Fibroblast of pulmonary artery (primary cell): ENCODE data around the gene TYRP1.

Source experiments
- DNase-seq: peaks from one replicate; pipeline ENCODE4 v3.0.0-alpha.2; 2010; ENCODE audit warnings: low read depth
- H3K4me3 ChIP-seq: replicated peaks from 2 replicates; pipeline ENCODE4 v1.5.1; 2011; ENCODE audit warnings: low read depth, mild to moderate bottlenecking, control low read depth, low read length, moderate library complexity
- TF ChIP-seq, protein P1 (sequence below): IDR thresholded peaks from 2 replicates; pipeline ENCODE4 v1.5.1; 2011; ENCODE audit warnings: mild to moderate bottlenecking, control low read depth, low read length, inconsistent platforms; ENCODE audit errors: missing control alignments

TYRP1 gene

DNA sequence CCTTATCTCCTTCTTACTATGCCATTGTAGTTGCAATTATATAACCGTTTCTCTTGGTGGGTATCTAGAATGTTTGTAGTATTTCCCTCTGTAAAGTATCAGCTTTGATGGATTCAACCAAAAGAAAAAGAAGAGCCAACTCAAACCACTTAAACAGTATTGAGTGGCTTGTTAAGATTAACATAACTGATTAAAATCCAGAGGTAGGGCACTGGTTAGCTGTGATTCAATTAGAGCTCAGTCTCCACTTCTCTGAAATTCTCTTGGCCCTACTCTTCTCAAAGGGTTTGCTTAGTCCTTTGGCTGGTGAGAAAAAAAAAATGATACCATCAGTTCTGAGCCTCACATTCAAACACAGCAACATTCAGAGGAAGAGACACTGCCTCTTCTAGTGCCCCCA lies 37.0 kb downstream of the TYRP1 start:
- no peak for DNase-seq
- no peak overlapping the region for H3K4me3 ChIP-seq
- TF ChIP-seq, protein P1, sequence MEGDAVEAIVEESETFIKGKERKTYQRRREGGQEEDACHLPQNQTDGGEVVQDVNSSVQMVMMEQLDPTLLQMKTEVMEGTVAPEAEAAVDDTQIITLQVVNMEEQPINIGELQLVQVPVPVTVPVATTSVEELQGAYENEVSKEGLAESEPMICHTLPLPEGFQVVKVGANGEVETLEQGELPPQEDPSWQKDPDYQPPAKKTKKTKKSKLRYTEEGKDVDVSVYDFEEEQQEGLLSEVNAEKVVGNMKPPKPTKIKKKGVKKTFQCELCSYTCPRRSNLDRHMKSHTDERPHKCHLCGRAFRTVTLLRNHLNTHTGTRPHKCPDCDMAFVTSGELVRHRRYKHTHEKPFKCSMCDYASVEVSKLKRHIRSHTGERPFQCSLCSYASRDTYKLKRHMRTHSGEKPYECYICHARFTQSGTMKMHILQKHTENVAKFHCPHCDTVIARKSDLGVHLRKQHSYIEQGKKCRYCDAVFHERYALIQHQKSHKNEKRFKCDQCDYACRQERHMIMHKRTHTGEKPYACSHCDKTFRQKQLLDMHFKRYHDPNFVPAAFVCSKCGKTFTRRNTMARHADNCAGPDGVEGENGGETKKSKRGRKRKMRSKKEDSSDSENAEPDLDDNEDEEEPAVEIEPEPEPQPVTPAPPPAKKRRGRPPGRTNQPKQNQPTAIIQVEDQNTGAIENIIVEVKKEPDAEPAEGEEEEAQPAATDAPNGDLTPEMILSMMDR: no peak

DNA sequence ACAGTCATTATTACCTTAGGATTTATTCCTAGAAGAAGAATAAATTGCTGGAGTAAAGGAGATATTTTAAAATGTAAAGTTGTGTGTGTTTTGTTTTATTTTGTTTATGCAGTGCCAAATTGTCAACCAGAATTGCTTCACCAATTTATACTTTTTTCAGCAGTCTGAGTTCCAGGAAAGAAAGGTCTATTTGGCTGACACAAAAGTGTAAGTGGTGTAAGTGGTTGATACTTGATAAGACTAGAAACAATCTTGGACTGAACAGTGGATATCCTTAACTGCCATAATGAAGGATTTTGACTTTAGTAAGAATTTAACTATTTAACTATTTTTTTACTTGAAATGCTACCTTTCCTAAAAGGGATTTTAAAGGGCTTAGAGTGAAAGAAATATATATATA lies 37.7 kb downstream of the TYRP1 start:
- H3K4me3 ChIP-seq: no peak overlapping the region
- DNase-seq: no peak
- TF ChIP-seq, protein P1: no peak

GRCh38 chr9:12732971-12733370 lies 39.8 kb downstream of the TYRP1 start:
- DNase-seq: no peak
- TF ChIP-seq, protein P1: no peak
- no peak overlapping the region for H3K4me3 ChIP-seq

DNA sequence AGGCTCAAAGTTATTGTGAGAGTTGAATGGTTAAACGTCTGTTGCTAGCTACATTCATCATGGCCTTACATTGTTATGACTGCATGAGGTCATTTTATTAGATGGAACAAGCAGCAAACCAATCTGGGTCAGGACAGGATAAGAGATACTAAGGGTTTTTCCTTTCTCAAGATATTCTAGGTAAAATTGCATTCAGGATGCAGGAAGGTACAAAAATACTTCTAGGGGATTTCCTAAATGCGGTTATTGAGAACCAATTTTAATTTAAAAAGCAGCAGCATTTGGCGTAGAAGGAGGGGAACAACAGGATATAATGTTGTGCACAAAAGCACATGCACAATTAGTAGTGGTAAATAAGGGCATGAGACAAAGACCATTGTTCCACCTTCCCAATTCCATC lies 42.5 kb downstream of the TYRP1 start:
- TF ChIP-seq, protein P1: no peak
- DNase-seq: no peak
- H3K4me3 ChIP-seq: no peak overlapping the region

DNA sequence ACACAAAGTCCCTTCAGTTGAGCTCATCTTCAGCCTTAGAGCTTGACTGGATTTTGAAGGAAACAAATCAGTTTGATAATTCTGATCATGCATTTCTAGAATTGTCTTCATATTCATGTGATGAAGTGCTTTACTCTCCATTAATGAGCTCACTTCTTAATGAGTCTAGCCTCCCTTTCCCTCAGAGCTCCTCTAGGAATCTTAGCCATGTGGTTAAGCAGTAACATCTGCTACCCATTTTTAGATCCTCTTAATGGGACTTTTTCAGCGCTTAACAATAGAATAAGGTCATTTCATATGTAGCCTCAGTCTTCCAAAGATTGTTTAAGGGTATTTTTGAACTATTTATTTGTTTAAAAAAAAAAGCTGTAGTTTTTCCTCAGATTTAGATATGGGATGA lies 44.7 kb downstream of the TYRP1 start:
- DNase-seq: no peak
- TF ChIP-seq, protein P1: no peak
- no peak overlapping the region for H3K4me3 ChIP-seq

DNA sequence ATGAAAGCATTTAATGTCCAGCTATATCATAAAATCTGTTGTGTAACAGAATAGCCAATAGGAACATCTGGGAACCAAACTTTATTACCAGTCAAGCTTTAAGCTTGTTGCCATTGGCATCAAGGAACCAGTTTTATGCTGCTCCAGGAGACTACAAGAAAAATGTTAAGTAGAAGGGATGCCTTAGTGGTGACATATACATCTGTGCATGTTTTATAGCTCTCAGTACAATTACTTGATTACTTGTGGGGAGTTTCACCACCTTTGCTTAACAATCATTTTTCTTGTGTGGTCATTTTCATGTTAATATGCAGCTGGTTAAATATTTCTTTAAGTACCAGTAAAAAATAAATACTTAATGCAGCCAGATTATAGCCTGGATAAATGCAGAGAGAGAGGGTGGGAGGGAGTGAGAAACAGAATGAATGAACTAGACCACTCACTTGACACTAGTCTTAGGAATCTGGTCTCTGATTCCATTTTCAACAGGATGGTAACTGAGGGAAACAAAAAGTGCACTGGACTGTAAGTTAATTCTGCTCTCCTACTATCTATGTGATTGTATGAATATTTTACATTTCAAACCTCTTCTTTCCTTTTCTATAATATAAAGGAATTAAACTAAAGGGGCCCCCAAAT lies 45.9 kb downstream of the TYRP1 start:
- TF ChIP-seq, protein P1: no peak
- no peak overlapping the region for H3K4me3 ChIP-seq
- DNase-seq: no peak

DNA sequence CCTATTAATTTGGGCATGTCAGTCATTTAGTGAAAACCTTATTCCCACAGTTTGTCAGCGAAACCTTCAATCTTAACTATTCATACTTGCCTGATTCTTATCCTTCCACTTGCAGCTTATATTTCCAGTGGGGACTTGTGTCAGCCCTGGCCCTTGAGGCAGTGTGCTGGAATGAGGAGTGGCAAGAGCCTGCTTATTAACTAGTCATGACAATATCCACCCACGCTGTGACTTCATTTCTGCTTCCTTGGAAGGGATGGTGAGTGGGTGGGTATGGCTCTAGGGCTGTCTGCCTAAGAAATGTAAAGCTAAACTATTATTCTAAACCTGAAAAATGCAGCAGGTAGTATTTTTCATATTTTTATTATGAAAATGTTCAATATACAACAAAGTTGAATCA lies 47.7 kb downstream of the TYRP1 start:
- no peak for DNase-seq
- TF ChIP-seq, protein P1: no peak
- H3K4me3 ChIP-seq: no peak overlapping the region
